SU-DHL-6 (cell line): ENCODE results near the gene OR9A2.

Source experiments
- H2AFZ ChIP-seq: fragments of 200-600 bp; sonication (generic); 2 replicates; pipeline ENCODE4 v1.6.1; 2014; ENCODE audit warnings: low read depth, mild to moderate bottlenecking, moderate library complexity, mixed read lengths, antibody characterized with exemption, low read length; ENCODE audit not compliant: severe bottlenecking
- H3F3A ChIP-seq: fragments of 200-600 bp; shearing (Covaris generic); 2 replicates; pipeline ENCODE4 v1.6.0; 2016; ENCODE audit warnings: antibody characterized with exemption, mild to moderate bottlenecking; ENCODE audit not compliant: insufficient read depth
- H3K27ac ChIP-seq: fragments of 200-600 bp; sonication (generic); 2 replicates; pipeline ENCODE4 v1.5.1; 2016; ENCODE audit warnings: low read depth, mild to moderate bottlenecking, low read length, moderate library complexity, mixed read lengths
- H3K27me3 ChIP-seq: fragments of 200-600 bp; sonication (generic), shearing (Covaris generic); 2 replicates; pipeline ENCODE4 v1.6.0; 2014; ENCODE audit warnings: mild to moderate bottlenecking, low read length
- H3K36me3 ChIP-seq: fragments of 200-600 bp; sonication (generic); 2 replicates; pipeline ENCODE4 v1.6.1; 2014; ENCODE audit warnings: mild to moderate bottlenecking, low read length, mixed read lengths
- H3K4me2 ChIP-seq: fragments of 300-600, 200-600 bp; shearing (Covaris generic), sonication (generic); 2 replicates; pipeline ENCODE4 v1.6.0; 2014; ENCODE audit warnings: low read length, low read depth, mild to moderate bottlenecking; ENCODE audit not compliant: poor library complexity, severe bottlenecking
- H3K4me3 ChIP-seq: fragments of 200-600 bp; sonication (generic); 2 replicates; pipeline ENCODE4 v1.5.1; 2014; ENCODE audit warnings: antibody characterized with exemption, low read length, mild to moderate bottlenecking, mixed read lengths; ENCODE audit not compliant: insufficient read depth, poor library complexity, severe bottlenecking
- H3K79me2 ChIP-seq: fragments of 200-600 bp; sonication (generic); 2 replicates; pipeline ENCODE4 v1.6.1; 2014; ENCODE audit warnings: mild to moderate bottlenecking, low read length, moderate library complexity; ENCODE audit not compliant: insufficient read depth
- H3K9ac ChIP-seq: fragments of 200-600 bp; sonication (generic); 2 replicates; pipeline ENCODE4 v1.7.0; 2014; ENCODE audit warnings: mild to moderate bottlenecking, low read length
- H3K9me2 ChIP-seq: fragments of 200-600 bp; sonication (generic); replicated peaks from 2 replicates; pipeline ENCODE4 v1.6.1; 2014; ENCODE audit warnings: low read length; ENCODE audit not compliant: insufficient read depth
- H3K9me3 ChIP-seq: fragments of 200-600 bp; sonication (generic); 2 replicates; pipeline ENCODE4 v1.6.1; 2014; ENCODE audit warnings: low read length, mixed read lengths; ENCODE audit not compliant: insufficient read depth
- H4K20me1 ChIP-seq: fragments of 200-600 bp; sonication (generic); 2 replicates; pipeline ENCODE4 v1.6.1; 2014; ENCODE audit warnings: low read depth, mild to moderate bottlenecking, antibody characterized with exemption, low read length, moderate library complexity, mixed read lengths
- CTCF ChIP-seq: fragments of 200-600 bp; sonication (generic); IDR thresholded peaks from one replicate; pipeline ENCODE4 v1.5.1; 2017; ENCODE audit warnings: antibody characterized with exemption, mild to moderate bottlenecking, low read length, moderate library complexity; ENCODE audit not compliant: insufficient read depth, poor library complexity, severe bottlenecking
- EZH2phosphoT487 ChIP-seq: fragments of 200-600 bp; sonication (generic), shearing (Covaris generic); conservative IDR thresholded peaks from 2 replicates; pipeline ENCODE4 v1.6.1; 2018; ENCODE audit warnings: mild to moderate bottlenecking, antibody characterized with exemption, low read length, moderate library complexity, mixed read lengths

OR9A2 gene

GRCh38 chr7:143003393-143004051, 23.4 kb downstream of the OR9A2 start:
- H3K9me3 ChIP-seq: no peaks in the 10 kb centered on the region
- H2AFZ ChIP-seq: peak overlapping the region; percentile 55
- H3K4me2 ChIP-seq: peak overlapping the region; percentile 16
- no peak overlapping the region for H3K4me3 ChIP-seq
- TF ChIP-seq EZH2phosphoT487 (no peak), CTCF (peak; percentile 3)
- no peaks in the 10 kb centered on the region for H3K9me2 ChIP-seq
- H3K79me2 ChIP-seq: no peaks in the 10 kb centered on the region
- H3K9ac ChIP-seq: no peak overlapping the region
- no peaks in the 10 kb centered on the region for H3K27me3 ChIP-seq
- no peaks in the 10 kb centered on the region for H3F3A ChIP-seq
- H3K36me3 ChIP-seq: no peaks in the 10 kb centered on the region
- no peaks in the 10 kb centered on the region for H4K20me1 ChIP-seq
- no peak overlapping the region for H3K27ac ChIP-seq

- Histone ChIP-seq H3K9me3 (no peaks in the 10 kb centered on the region), H3K9me2 (no peaks in the 10 kb centered on the region), H3K79me2 (no peaks in the 10 kb centered on the region), H3K27ac (no peak overlapping the region), H3K4me3 (no peak overlapping the region), H2AFZ (peak overlapping the region; percentile 55), H3K36me3 (no peaks in the 10 kb centered on the region), H3F3A (no peaks in the 10 kb centered on the region), H3K9ac (no peak overlapping the region), H3K27me3 (no peaks in the 10 kb centered on the region), H4K20me1 (no peaks in the 10 kb centered on the region), H3K4me2 (peak overlapping the region; percentile 16)
- TF ChIP-seq EZH2phosphoT487 (no peak), CTCF (no peak)
These were observed 24.0 kb downstream of the OR9A2 start for GRCh38 chr7:143002898-143003297.

DNA sequence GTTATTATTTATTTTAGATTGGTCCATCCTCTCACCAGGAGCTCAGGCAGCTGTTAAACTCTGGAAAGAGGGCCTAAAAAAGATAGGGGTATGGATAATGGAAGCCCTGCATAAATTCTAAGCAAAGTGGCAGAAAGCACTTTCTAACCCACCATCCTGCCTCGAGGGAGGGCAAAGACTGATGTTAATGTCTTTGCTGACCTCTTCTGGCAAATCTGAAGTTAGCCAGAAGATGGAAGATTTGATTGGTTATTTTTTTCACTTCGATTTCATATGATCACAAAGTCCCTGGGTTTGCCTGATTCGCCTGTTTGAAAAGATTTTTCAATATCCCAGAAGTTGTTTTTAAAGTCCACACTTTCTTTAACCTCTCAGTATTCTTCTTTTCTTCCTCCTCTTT, 24.8 kb downstream of the OR9A2 start:
- H2AFZ ChIP-seq: no peak overlapping the region
- H3K4me3 ChIP-seq: no peak overlapping the region
- H3K27me3 ChIP-seq: no peaks in the 10 kb centered on the region
- H4K20me1 ChIP-seq: no peaks in the 10 kb centered on the region
- no peaks in the 10 kb centered on the region for H3F3A ChIP-seq
- H3K9me2 ChIP-seq: no peaks in the 10 kb centered on the region
- no peak overlapping the region for H3K4me2 ChIP-seq
- TF ChIP-seq EZH2phosphoT487: no peak
- peak; percentile 16 for TF ChIP-seq CTCF
- H3K36me3 ChIP-seq: no peaks in the 10 kb centered on the region
- no peak overlapping the region for H3K9ac ChIP-seq
- H3K9me3 ChIP-seq: no peaks in the 10 kb centered on the region
- H3K79me2 ChIP-seq: no peaks in the 10 kb centered on the region
- no peak overlapping the region for H3K27ac ChIP-seq
